H7 (cell line): ENCODE data around the gene FLAD1. TPM values are rescaled to one million over a fixed set of nuclear protein-coding genes. Genes with fewer than 3 reads are reported as not detected.
"Not testable (repeated sequence)": the region's sequence is repeated elsewhere in the genome, so short reads cannot be mapped to it uniquely, and the experiment has no call there.

Source experiments
- DNase-seq: peaks from one replicate; pipeline ENCODE4 v3.0.0; 2012
- H3K27me3 ChIP-seq: 2 replicates; pipeline ENCODE4 v1.6.0; 2011; ENCODE audit warnings: mild to moderate bottlenecking, low read length; ENCODE audit not compliant: control insufficient read depth, insufficient read depth
- H3K36me3 ChIP-seq: replicated peaks from 2 replicates; pipeline ENCODE4 v1.5.1; 2011; ENCODE audit warnings: low read length; ENCODE audit not compliant: control insufficient read depth, insufficient read depth
- H3K4me3 ChIP-seq: 2 replicates; pipeline ENCODE4 v1.5.1; 2011; ENCODE audit warnings: low read depth, mild to moderate bottlenecking, control low read depth, low read length, moderate library complexity; ENCODE audit not compliant: insufficient read depth
- total RNA-seq: library from RNA; depleted of rRNA; stranded (reverse); fragments of >200 nt; shearing (Covaris generic); gene quantifications from 2 replicates; pipeline ENCODE4 v1.2.3, GENCODE V29; 2014

FLAD1 gene
- total RNA-seq, 1 experiment from 2014 or later: 177 TPM

DNA sequence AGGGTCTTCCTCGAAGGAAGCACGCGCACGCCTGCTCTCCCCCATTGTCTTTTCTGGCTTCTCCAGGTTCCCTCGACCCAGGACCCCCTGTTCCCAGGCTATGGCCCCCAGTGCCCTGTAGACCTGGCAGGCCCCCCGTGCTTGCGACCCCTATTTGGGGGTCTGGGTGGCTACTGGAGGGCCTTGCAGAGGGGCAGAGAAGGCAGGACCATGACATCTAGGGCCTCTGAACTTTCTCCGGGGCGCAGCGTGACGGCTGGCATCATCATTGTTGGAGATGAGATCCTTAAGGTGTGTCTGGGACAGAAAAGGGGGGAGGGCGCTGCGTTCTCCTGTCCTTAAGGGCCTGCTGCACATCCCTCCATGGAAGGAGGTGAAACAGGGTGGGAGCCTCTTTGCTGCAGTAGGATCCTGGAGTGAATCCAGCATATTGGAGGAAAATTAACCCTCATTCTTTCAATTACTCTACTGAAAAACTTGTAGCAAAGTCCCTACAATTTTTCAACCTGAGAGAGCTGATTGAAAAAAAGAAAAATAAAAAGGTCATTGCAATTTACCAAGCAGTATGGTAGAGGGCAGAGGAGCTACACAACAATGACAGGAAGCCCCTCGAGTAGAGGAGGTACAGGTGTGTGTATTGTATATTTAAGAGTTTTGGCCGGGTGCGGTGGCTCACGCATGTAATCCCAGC lies 777 bp downstream of the FLAD1 start:
- DNase-seq: peak; percentile 46
- Histone ChIP-seq H3K27me3 (no peaks in the 10 kb centered on the region), H3K4me3 (peak overlapping the region; percentile 97), H3K36me3 (peaks cover 27% of the 10 kb centered on the region)

DNA sequence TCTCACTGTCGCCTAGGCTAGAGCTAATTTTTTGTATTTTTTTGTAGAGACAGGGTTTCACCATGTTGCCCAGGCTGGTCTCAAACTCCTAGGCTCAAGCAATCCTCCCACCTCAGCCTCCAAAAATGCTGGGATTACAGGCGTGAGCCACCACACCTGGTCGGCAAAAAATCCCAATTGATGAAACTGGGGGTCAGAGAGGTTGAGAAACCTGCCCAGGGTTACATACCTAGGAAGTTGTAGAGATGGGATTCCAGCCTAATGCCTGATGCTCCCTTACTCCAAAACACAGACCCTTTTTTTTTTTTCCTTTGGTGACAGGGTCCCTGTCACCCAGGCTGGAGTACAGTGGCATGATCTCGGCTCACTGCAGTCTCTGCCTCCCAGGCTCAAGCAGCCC lies 3.6 kb downstream of the FLAD1 start:
- H3K36me3 ChIP-seq: peaks cover 33% of the 10 kb centered on the region
- DNase-seq, H3K27me3 ChIP-seq, H3K4me3 ChIP-seq: not testable (repeated sequence)

DNA sequence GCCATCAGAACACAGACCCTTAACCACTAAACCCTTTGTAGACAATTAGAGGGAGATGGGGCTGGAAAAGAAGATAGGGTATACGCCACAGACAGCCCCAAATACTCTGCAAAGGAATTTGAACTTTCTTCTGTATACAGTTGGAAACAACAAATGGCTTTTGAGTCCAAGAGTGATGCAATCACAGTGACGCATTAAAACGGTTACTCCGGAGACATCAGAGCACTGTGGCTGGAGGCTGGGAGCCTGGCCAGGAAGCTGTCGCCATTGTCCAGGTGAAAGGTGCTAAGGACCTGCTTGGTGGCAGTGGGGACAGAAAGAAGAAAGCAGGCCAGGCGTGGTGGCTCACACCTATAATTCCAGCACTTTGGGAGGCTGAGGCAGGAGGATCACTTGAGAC lies 4.2 kb downstream of the FLAD1 start:
- Histone ChIP-seq H3K36me3 (peaks cover 33% of the 10 kb centered on the region), H3K4me3 (no peak overlapping the region)

GRCh38 chr1:154988058-154988954 lies 5.2 kb downstream of the FLAD1 start:
- H3K36me3 ChIP-seq: peaks cover 33% of the 10 kb centered on the region
- no peaks in the 10 kb centered on the region for H3K27me3 ChIP-seq
- H3K4me3 ChIP-seq: no peak overlapping the region
- DNase-seq: no peak

More for the DNA sequence above, 4.2 kb downstream of the FLAD1 start:
- DNase-seq: no peak
- H3K27me3 ChIP-seq: no peaks in the 10 kb centered on the region

DNA sequence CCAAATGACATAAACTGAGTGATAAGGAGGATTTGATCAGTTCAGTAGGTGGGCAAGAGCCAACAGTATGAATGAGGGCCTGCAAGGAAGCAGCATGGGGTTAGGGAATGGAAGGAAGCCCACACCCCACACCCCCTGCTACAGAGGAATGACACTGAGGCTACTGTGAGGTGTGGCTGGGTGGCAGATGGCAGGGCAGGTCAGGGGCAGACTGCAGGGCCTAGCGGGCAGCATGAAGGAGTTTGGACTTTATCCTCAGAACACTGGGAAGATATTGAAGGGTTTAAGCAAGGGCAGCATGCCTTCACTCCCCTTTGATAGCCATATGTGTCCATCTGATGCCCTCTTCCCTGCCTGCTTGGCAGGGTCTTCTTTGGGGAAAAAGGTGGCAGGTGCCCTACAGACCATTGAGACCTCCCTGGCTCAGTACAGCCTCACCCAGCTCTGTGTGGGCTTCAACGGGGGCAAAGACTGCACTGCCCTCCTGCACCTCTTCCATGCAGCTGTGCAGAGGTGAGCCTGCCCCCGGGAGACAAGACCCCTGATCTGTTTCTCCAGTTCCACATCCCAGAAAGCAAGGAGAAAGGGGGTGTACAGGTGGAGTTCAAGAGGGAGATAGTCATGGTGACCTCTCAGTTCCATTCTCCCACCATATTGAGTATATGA lies 6.2 kb downstream of the FLAD1 start:
- no peak overlapping the region for H3K4me3 ChIP-seq
- H3K27me3 ChIP-seq: no peaks in the 10 kb centered on the region
- H3K36me3 ChIP-seq: peaks cover 33% of the 10 kb centered on the region
- DNase-seq: no peak

DNA sequence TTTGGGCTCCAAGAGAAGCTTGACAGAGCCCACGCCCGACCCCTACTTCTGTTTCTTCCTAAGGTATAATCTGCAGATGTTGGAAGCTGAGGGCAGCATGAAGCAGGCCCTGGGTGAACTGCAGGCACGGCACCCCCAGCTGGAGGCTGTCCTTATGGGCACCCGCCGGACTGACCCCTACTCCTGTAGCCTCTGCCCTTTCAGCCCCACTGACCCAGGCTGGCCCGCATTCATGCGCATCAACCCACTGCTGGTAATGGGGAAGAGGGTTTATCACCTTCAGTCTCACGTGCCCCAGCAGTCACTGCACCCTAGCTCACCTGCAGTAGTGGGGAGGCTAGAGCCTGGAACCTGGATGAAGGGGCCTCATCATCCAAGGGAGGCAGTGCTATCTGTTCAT lies 7.1 kb downstream of the FLAD1 start:
- Histone ChIP-seq H3K27me3 (no peaks in the 10 kb centered on the region), H3K36me3 (peaks cover 32% of the 10 kb centered on the region), H3K4me3 (no peak overlapping the region)
- DNase-seq: no peak

DNA sequence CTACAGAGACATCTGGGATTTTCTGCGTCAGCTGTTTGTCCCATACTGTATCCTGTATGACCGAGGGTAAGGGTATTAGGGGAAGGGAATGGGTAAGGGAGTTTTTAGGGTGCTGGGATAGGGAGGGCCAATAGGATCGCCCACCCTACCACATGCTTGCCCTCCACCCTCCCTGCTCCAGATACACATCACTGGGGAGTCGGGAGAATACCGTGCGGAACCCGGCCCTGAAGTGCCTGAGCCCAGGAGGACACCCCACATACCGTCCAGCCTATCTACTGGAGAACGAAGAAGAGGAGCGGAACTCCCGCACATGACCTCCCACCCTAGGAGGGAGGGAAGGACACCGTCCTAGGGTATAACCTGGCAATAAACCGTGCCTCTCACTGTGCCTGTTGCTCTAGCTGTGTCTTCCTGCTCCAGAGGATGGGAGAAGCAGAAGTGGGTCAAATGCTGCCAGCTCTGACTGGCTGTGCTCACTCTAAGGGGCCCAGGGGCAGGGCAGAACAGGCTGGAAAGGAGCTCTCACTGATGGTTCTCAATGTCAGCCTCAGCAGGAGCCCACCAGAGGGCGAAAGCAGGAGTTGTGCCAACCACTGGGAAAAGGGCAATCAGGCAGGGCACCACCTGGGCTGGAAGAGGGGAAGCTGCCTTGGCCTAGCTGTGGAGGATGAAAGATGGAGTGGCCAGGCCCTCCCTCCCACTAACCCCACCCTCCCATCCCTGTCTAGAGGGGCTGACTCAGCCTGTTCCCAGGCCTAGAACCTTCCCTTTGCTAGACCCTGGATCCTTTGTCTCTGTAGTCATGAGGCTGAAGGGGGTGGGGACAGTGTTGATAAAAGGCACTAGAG lies 9.8 kb downstream of the FLAD1 start:
- Histone ChIP-seq H3K27me3 (no peaks in the 10 kb centered on the region; the same call in 1 of the 2 replicates), H3K4me3 (no peak overlapping the region), H3K36me3 (peaks cover 21% of the 10 kb centered on the region)
- peak; percentile 59 for DNase-seq

DNA sequence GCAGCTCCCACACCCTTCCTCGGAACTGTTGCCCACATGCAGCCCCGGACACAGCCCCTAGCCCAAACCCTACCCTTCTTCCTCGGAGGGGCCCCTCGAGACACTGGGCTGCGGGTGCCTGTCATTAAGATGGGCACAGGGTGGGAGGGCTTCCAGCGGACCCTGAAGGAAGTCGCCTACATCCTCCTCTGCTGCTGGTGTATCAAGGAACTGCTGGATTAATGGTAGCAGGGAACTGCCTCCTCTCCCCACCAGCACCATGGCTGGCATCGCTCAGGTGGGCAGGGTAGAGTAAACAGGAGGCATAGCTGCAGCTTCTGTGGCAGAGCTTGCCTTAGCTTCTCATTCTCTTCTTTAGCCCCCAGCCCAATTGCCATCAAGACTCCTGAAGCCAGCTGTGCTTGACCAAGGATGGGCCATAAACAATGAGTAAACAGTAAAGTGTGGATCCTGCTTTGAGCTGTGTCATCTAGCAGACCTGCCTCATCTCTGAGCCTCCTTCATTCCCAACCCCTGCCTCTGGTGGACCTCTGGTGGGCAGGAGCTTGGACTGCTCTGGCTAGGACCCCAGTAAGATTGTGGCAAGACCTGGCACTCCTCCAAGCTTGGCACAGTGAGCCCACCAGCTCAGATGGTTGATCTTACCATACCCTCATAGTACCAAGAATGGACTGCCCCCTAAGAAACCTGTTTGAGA lies 10.6 kb downstream of the FLAD1 start, which contains the start of gene LENEP:
Gene LENEP, plus strand, starts transcription at position 15 of the 697 bp plus-strand sequence. Its CDS starts 22 bp downstream, at position 37.
- DNase-seq: no peak
- H3K27me3 ChIP-seq: no peaks in the 10 kb centered on the region; the same call in 1 of the 2 replicates
- H3K36me3 ChIP-seq: peaks cover 14% of the 10 kb centered on the region
- H3K4me3 ChIP-seq: no peak within 1 kb of the TSS

- no peak for DNase-seq
- Histone ChIP-seq H3K4me3 (no peak overlapping the region), H3K36me3 (peaks cover 9% of the 10 kb centered on the region), H3K27me3 (no peaks in the 10 kb centered on the region; the same call in 1 of the 2 replicates)
These were observed 11.1 kb downstream of the FLAD1 start for GRCh38 chr1:154994269-154994587.

DNA sequence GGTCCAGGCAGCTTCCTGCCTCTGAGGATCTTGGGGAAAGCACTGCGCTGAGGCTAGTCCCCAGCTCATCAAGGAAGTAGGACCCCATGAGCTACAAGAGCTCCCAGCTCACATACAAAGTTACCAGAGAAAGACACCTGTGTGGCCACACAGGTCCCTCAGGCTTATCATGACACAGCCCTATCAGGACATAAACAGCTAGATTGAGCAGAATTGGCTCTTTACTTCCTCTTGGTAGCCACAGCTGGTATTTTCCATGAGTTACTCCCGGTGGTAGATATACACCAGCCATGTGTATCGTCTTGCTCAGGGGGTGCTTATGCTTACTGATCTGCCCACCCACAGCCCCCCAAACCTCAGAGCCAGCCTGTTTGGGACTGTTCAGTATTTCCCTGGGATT lies 11.4 kb downstream of the FLAD1 start:
- Histone ChIP-seq H3K36me3 (peaks cover 6% of the 10 kb centered on the region), H3K27me3 (no peaks in the 10 kb centered on the region; the same call in 1 of the 2 replicates), H3K4me3 (no peak overlapping the region)
- DNase-seq: no peak

DNA sequence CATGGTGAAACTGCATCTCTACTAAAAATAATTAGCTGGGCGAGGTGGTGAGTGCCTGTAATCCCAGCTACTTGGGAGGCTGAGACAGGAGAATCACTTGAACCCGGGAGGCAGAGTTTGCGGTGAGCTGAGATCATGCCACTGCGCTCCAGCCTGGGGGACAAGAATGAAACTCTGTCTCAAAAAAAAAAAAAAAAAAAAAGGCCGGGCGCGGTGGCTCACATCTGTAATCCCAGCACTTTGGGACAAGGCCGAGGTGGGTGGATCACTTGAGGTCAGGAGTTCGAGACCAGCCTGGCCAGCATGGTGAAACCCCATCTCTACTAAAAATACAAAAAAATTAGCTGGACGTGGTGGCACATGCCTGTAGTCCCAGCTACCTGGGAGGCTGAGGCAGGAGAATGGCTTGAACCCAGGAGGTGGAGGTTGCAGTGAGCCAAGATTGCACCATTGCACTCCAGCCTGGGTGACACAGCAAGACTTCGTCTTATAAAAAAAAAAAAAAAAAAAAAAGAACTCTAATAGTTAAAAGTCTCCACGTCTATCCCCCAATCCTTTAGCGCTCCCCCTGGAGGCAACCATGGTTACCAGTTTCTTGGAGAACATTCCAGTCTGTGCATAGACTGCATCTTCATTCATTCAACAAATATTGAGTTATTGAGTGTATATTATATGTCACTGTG lies 12.3 kb downstream of the FLAD1 start:
- H3K4me3 ChIP-seq, H3K36me3 ChIP-seq, H3K27me3 ChIP-seq: not testable (repeated sequence)
- DNase-seq: peak; percentile 75

GRCh38 chr1:154996966-154997701 lies 14.0 kb downstream of the FLAD1 start:
- DNase-seq: no peak
- H3K36me3 ChIP-seq: no peaks in the 10 kb centered on the region; the same call in 1 of the 2 replicates
- H3K27me3 ChIP-seq: no peaks in the 10 kb centered on the region; the same call in 1 of the 2 replicates
- no peak overlapping the region for H3K4me3 ChIP-seq
